Measurements from ENCODE around the gene IQSEC1. TPM values are rescaled to one million over a fixed set of nuclear protein-coding genes. Genes with fewer than 3 reads are reported as not detected.

The IQSEC1 gene
- total RNA-seq, 2 donors from 2014 or later: 58.2 to 94.2 TPM

DNA sequence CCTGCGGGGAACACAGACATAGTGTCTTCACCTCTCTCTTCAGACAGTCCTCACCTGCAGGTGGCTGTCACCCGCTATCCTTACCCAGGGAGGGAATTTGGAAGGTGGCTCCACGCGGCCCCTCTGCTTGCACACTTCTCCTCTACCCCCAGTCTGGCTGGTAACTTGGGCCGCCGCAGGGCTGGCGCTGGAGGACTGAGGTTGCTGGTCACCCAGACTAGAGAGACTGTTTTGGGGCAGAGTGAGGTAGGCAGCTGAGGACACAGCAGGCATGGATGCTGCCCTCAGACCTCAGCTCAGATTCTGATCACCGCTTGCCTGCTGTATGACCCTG lies 12.6 kb upstream of the IQSEC1 start:
- H3K4me1 ChIP-seq (replicated peaks): no peaks in the 10 kb centered on the region
- no peaks in the 10 kb centered on the region for H3K27me3 ChIP-seq (replicated peaks; ENCODE audit: insufficient read depth)
- no peak overlapping the region for H3K4me3 ChIP-seq
- intact Hi-C loops (cut with DNase I): no loop called here
- no peak overlapping the region for H3K27ac ChIP-seq
- WGBS: 92% methylated on average over 8 of the region's 8 CpGs
- no peaks in the 10 kb centered on the region for H3K9me3 ChIP-seq
- no peaks in the 10 kb centered on the region for H3K36me3 ChIP-seq
- TF ChIP-seq POLR2AphosphoS5 (IDR thresholded peaks at IDR 0.05) (no peak), POLR2A (IDR thresholded peaks at IDR 0.05) (no peak)
- TF ChIP-seq, protein P1, sequence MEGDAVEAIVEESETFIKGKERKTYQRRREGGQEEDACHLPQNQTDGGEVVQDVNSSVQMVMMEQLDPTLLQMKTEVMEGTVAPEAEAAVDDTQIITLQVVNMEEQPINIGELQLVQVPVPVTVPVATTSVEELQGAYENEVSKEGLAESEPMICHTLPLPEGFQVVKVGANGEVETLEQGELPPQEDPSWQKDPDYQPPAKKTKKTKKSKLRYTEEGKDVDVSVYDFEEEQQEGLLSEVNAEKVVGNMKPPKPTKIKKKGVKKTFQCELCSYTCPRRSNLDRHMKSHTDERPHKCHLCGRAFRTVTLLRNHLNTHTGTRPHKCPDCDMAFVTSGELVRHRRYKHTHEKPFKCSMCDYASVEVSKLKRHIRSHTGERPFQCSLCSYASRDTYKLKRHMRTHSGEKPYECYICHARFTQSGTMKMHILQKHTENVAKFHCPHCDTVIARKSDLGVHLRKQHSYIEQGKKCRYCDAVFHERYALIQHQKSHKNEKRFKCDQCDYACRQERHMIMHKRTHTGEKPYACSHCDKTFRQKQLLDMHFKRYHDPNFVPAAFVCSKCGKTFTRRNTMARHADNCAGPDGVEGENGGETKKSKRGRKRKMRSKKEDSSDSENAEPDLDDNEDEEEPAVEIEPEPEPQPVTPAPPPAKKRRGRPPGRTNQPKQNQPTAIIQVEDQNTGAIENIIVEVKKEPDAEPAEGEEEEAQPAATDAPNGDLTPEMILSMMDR (IDR thresholded peaks at IDR 0.05): no peak
- no peak for DNase-seq (ENCODE audit: low spot score)

DNA sequence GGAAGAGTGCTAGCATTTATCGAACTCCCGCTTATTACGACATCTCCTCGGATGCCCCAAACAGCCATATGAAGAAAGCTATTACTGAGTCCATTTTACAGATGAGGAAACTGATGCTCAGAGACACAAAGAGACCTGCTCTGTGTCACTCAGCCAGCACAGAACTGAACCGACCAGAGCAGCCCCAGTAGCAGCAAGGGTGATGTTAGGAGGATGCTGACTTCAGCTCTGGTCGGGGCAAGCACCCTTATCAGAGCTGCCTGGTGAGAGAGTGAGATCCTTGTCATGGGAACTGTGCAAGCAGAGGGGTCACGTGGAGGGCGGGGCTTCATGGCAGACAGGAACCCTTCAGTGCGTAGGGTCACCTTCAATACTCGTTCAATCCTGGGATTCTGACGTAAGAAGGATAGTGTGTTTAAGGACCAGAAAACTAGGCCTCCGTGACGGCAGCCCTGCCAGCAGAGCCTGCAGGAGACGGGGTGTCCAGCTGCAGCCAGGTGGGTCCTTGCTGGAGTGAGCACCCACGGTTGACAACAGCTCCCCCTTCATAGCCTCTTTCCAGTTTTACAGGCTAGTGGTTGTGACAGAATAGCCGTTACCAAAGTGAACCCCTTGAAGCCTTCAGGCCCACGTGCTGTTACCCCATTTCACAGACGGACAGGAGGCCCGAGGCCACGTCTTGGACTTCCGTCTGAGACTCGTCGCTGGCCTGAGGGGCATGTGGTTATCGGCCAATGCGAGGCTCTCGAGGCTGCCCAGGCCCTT lies 12.0 kb upstream of the IQSEC1 start:
- intact Hi-C loops (cut with DNase I): no loop called here
- no peaks in the 10 kb centered on the region for H3K36me3 ChIP-seq
- no peaks in the 10 kb centered on the region for H3K27me3 ChIP-seq (replicated peaks; ENCODE audit: insufficient read depth)
- no peak overlapping the region for H3K27ac ChIP-seq
- H3K4me1 ChIP-seq (replicated peaks): no peaks in the 10 kb centered on the region
- DNase-seq (ENCODE audit: low spot score): no peak
- TF ChIP-seq POLR2AphosphoS5 (IDR thresholded peaks at IDR 0.05): no peak
- TF ChIP-seq, protein P1 (IDR thresholded peaks at IDR 0.05): no peak
- TF ChIP-seq POLR2A (IDR thresholded peaks at IDR 0.05): no peak
- no peaks in the 10 kb centered on the region for H3K9me3 ChIP-seq
- WGBS: 92% methylated on average over 26 of the region's 26 CpGs
- no peak overlapping the region for H3K4me3 ChIP-seq

DNA sequence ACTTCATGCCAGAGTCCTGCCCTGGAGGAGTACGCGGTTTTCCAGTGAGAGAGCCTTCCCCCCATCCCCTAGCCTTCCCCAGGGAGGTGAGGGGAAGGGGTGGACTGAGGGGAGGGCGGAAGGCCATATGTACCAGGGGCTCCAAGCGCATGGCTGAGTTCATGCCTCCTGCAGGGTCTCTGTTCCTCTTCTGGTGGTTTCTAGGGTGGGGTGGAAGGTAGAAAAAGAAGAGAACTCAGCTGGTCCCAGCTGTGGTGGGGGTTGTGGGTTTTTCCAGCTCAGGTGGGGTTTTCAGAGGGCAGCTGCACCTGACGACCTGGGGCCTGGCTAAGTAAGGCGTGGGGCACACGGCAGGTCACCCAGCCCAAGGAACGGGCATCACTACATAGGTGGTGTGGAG lies 10.7 kb upstream of the IQSEC1 start:
- H3K27me3 ChIP-seq (replicated peaks; ENCODE audit: insufficient read depth): no peaks in the 10 kb centered on the region
- no peaks in the 10 kb centered on the region for H3K36me3 ChIP-seq
- no peak overlapping the region for H3K27ac ChIP-seq
- H3K4me1 ChIP-seq (replicated peaks): no peaks in the 10 kb centered on the region
- no peaks in the 10 kb centered on the region for H3K9me3 ChIP-seq
- intact Hi-C loops (cut with DNase I): no loop called here
- TF ChIP-seq, protein P1 (IDR thresholded peaks at IDR 0.05): no peak
- TF ChIP-seq POLR2A (IDR thresholded peaks at IDR 0.05) (no peak), POLR2AphosphoS5 (IDR thresholded peaks at IDR 0.05) (no peak)
- DNase-seq (ENCODE audit: low spot score): no peak
- 90% methylated on average over 7 of the region's 8 CpGs for whole genome bisulfite sequencing
- no peak overlapping the region for H3K4me3 ChIP-seq

DNA sequence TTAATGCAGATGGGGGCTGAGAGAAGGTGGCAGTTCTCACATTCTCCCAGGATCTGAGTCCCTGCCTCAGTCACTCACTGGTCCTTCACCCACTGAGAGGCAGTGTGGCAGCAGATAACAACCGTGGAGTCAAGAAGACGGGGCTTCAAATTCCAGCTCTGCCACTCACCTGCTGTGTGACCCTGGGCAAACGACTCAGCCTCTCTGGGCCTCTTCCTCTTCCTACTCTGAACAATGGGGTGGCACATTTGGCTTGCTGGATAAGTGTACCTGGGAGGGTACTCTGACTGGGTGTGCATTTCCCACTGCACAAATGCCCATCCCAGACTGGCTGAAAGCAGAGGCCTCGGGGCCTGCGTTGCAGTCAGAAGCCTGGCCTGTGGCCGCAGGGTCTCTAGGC lies 10.0 kb upstream of the IQSEC1 start:
- no peak overlapping the region for H3K27ac ChIP-seq
- TF ChIP-seq POLR2AphosphoS5 (IDR thresholded peaks at IDR 0.05) (no peak), POLR2A (IDR thresholded peaks at IDR 0.05) (no peak)
- TF ChIP-seq, protein P1 (IDR thresholded peaks at IDR 0.05): no peak

DNA sequence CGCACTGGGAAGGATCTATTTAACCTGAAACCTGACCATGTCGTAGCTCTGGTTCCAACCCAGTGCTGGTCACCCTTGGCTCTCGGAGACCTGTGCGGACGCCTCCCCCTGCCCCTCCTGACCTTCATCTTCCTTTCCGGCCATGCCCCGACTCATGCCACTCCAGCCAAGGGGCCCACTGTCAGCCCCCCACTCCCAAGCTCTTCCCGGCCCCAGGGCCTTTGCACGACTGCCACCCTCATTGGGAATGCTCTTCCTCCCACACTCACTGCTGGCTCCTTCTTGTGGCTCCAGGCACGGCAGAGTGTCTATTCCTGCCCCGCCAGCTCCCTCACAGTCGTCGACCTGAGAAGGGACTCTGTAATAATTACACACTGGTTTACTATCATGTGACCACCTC lies 9.4 kb upstream of the IQSEC1 start:
- H3K36me3 ChIP-seq: no peaks in the 10 kb centered on the region

More for the DNA sequence above, 10.0 kb upstream of the IQSEC1 start:
- Histone ChIP-seq H3K36me3 (no peaks in the 10 kb centered on the region), H3K27me3 (replicated peaks; ENCODE audit: insufficient read depth) (no peaks in the 10 kb centered on the region), H3K4me1 (replicated peaks) (no peaks in the 10 kb centered on the region), H3K9me3 (no peaks in the 10 kb centered on the region), H3K4me3 (no peak overlapping the region)
- 88% methylated on average over 6 of the region's 6 CpGs for WGBS
- intact Hi-C loops (cut with DNase I): no loop called here
- no peak for DNase-seq (ENCODE audit: low spot score)

More for the DNA sequence above, 9.4 kb upstream of the IQSEC1 start:
- TF ChIP-seq, protein P1 (IDR thresholded peaks at IDR 0.05): no peak
- no peak for TF ChIP-seq POLR2A (IDR thresholded peaks at IDR 0.05)
- TF ChIP-seq POLR2AphosphoS5 (IDR thresholded peaks at IDR 0.05): no peak
- 89% methylated on average over 13 of the region's 13 CpGs for WGBS
- no peaks in the 10 kb centered on the region for H3K27me3 ChIP-seq (replicated peaks; ENCODE audit: insufficient read depth)
- no peak overlapping the region for H3K27ac ChIP-seq
- no peak overlapping the region for H3K4me3 ChIP-seq
- no peaks in the 10 kb centered on the region for H3K4me1 ChIP-seq (replicated peaks)
- no peak for DNase-seq (ENCODE audit: low spot score)
- H3K9me3 ChIP-seq: no peaks in the 10 kb centered on the region
- intact Hi-C loops (cut with DNase I): no loop called here

All from prostate gland (tissue), 2 donors.